CD14-positive monocyte (primary cell): ENCODE results near the gene APC2. TPM values are rescaled to one million over a fixed set of nuclear protein-coding genes. Genes with fewer than 3 reads are reported as not detected.

ENCODE experiments used
- DNase-seq, 3 donors: peaks; one replicate each; pipeline ENCODE4 v3.0.0-alpha.2; 2011 to 2022
- H2AFZ ChIP-seq: 2 replicates; pipeline ENCODE4 v1.6.0; 2012; ENCODE audit warnings: mild to moderate bottlenecking, low read depth, low read length, inconsistent platforms; ENCODE audit not compliant: insufficient read depth, poor library complexity, severe bottlenecking
- H3K27ac ChIP-seq, 2 donors: 1 replicate in 1 of 2; 2 replicates in 1 of 2; pipeline ENCODE4 v1.5.1; 2012 to 2013; ENCODE audit warnings: low read length in 2 of 2, control low read depth in 1 of 2, inconsistent platforms in 1 of 2, low read depth in 1 of 2, mild to moderate bottlenecking in 1 of 2
- H3K27me3 ChIP-seq, 2 donors: one replicate each; pipeline versions ENCODE4 v1.6.0 to v1.6.1; 2011 to 2013; ENCODE audit warnings: low read length in 2 of 2; ENCODE audit not compliant: control insufficient read depth in 2 of 2, insufficient read depth in 2 of 2
- H3K36me3 ChIP-seq, 2 donors: replicated peaks in 1 of 2; 1 replicate in 1 of 2; 2 replicates in 1 of 2; pipeline versions ENCODE4 v1.5.1 to v1.6.1; 2012 to 2013; ENCODE audit warnings: low read length in 2 of 2, control low read depth in 1 of 2, inconsistent platforms in 1 of 2, mild to moderate bottlenecking in 1 of 2; ENCODE audit not compliant: insufficient read depth in 2 of 2, control insufficient read depth in 1 of 2
- H3K4me1 ChIP-seq, 2 donors: 1 replicate in 1 of 2; 2 replicates in 1 of 2; pipeline versions ENCODE4 v1.5.1 to v1.6.1; 2012 to 2013; ENCODE audit warnings: low read length in 2 of 2, control low read depth in 1 of 2, inconsistent platforms in 1 of 2, mild to moderate bottlenecking in 1 of 2, moderate library complexity in 1 of 2; ENCODE audit not compliant: insufficient read depth in 2 of 2, control insufficient read depth in 1 of 2
- H3K4me2 ChIP-seq: replicated peaks from 2 replicates; pipeline ENCODE3; 2012; ENCODE audit warnings: low read length, moderate library complexity, mild to moderate bottlenecking; ENCODE audit not compliant: poor library complexity, severe bottlenecking; ENCODE audit errors: extremely low read depth
- H3K4me3 ChIP-seq, 3 experiments: fragments of 200-600 bp in 1 of 3; sonication (generic) in 1 of 3; replicated peaks in 1 of 3; 1 replicate in 2 of 3; 2 replicates in 1 of 3; pipeline ENCODE4 v1.5.1; 2011 to 2013; ENCODE audit warnings: low read length in 3 of 3, mild to moderate bottlenecking in 3 of 3, control low read depth in 2 of 3, low read depth in 2 of 3, inconsistent platforms in 1 of 3, moderate library complexity in 1 of 3
- H3K79me2 ChIP-seq: 2 replicates; pipeline ENCODE4 v1.6.0; 2012; ENCODE audit warnings: mild to moderate bottlenecking, control low read depth, inconsistent platforms, low read length, moderate library complexity; ENCODE audit not compliant: insufficient read depth
- H3K9ac ChIP-seq: 2 replicates; pipeline ENCODE4 v1.6.0; 2017; ENCODE audit warnings: low read length, mild to moderate bottlenecking; ENCODE audit not compliant: insufficient read depth, poor library complexity, severe bottlenecking
- H3K9me3 ChIP-seq, 2 donors: replicated peaks in 1 of 2; 1 replicate in 1 of 2; 2 replicates in 1 of 2; pipeline versions ENCODE4 v1.5.1 to v1.6.1; 2012 to 2013; ENCODE audit warnings: low read length in 2 of 2, control low read depth in 1 of 2; ENCODE audit not compliant: control insufficient read depth in 1 of 2, insufficient read depth in 1 of 2
- H4K20me1 ChIP-seq: 2 replicates; pipeline ENCODE4 v1.6.0; 2012; ENCODE audit warnings: mild to moderate bottlenecking, low read length, control low read depth, moderate library complexity; ENCODE audit not compliant: insufficient read depth
- H3K27ac Mint-ChIP-seq, 7 donors: one replicate each; pipeline ENCODE4 v1.8.0; 2020; ENCODE audit warnings: mild to moderate bottlenecking in 7 of 7, mixed read lengths in 7 of 7, moderate library complexity in 6 of 7, inconsistent platforms in 2 of 7
- H3K27me3 Mint-ChIP-seq, 3 donors: one replicate each; pipeline ENCODE4 v1.8.0; 2021 to 2022; ENCODE audit warnings: low read depth in 3 of 3, mild to moderate bottlenecking in 3 of 3, mixed read lengths in 3 of 3, moderate library complexity in 3 of 3, inconsistent platforms in 1 of 3
- H3K36me3 Mint-ChIP-seq, 2 donors: one replicate each; pipeline ENCODE4 v1.8.0; 2020; ENCODE audit warnings: mixed read lengths in 2 of 2, inconsistent platforms in 1 of 2, mild to moderate bottlenecking in 1 of 2
- H3K4me1 Mint-ChIP-seq: one replicate; pipeline ENCODE4 v1.8.0; 2020; ENCODE audit warnings: mild to moderate bottlenecking, mixed read lengths
- H3K4me3 Mint-ChIP-seq, 2 donors: one replicate each; pipeline ENCODE4 v1.8.0; 2020; ENCODE audit warnings: mild to moderate bottlenecking in 2 of 2, mixed read lengths in 2 of 2, moderate library complexity in 1 of 2
- H3K9me3 Mint-ChIP-seq, 7 donors: one replicate each; pipeline ENCODE4 v1.8.0; 2020 to 2022; ENCODE audit warnings: mixed read lengths in 7 of 7, mild to moderate bottlenecking in 6 of 7, moderate library complexity in 6 of 7, inconsistent platforms in 2 of 7
- CTCF ChIP-seq: fragments of 200-600 bp; IDR thresholded peaks from one replicate; pipeline ENCODE4 v1.8.0; 2022; ENCODE audit warnings: antibody characterized with exemption, mild to moderate bottlenecking
- WGBS: methylation state at CpG from one replicate; pipeline ENCODE4 v1.1.5; 2013; ENCODE audit warnings: missing lambda C conversion rate; ENCODE audit not compliant: insufficient coverage; 5-methylcytosine and 5-hydroxymethylcytosine counted together
- intact Hi-C, 2 donors: fragments of 100-400 bp; cut with micrococcal nuclease; formaldehyde crosslinking; loops; one replicate each; pipeline versions ENCODE4 v1.15.0 to v1.15.1; 2023
- polyA plus RNA-seq, 3 donors: library from polyadenylated mRNA; depleted of rRNA in 1 of 3; unstranded in 2 of 3; stranded (reverse) in 1 of 3; fragments of 300-500 nt in 2 of 3; fragments of >200 nt in 1 of 3; fragmentation: Illumina TruSeq in 2 of 3; gene quantifications; 1 replicate in 2 of 3; 2 replicates in 1 of 3; pipeline ENCODE4 v1.2.3, GENCODE V29; 2012 to 2021

Gene APC2
- polyA plus RNA-seq, 3 donors: 0.04 TPM; not detected in 2

- peak overlapping the region; percentile 87 for H3K4me2 ChIP-seq
- Mint-ChIP-seq H3K9me3 (peaks cover 0 to 27% (median 15%) of the 10 kb centered on the region in 7 donors), H3K4me1 (peaks cover 17% of the 10 kb centered on the region), H3K27ac (no peak overlapping the region), H3K36me3 (peaks cover 17 to 25% of the 10 kb centered on the region in 2 donors), H3K4me3 (no peak overlapping the region), H3K27me3 (peaks cover 48 to 72% (median 52%) of the 10 kb centered on the region in 3 donors)
- peaks cover 60% of the 10 kb centered on the region for H4K20me1 ChIP-seq
- H3K4me1 ChIP-seq: peaks cover 14 to 32% of the 10 kb centered on the region in 2 donors
- H3K9ac ChIP-seq: no peak overlapping the region
- 1% methylated on average over 94 of the region's 99 CpGs for WGBS
- no peak overlapping the region for H2AFZ ChIP-seq
- H3K4me3 ChIP-seq: no peak overlapping the region
- no peak overlapping the region for H3K27ac ChIP-seq
- H3K9me3 ChIP-seq: peaks cover 0 to 23% of the 10 kb centered on the region in 2 donors
- peaks cover 1% of the 10 kb centered on the region for H3K79me2 ChIP-seq
- no peak for TF ChIP-seq CTCF
- DNase-seq: no peak
- H3K27me3 ChIP-seq: peaks cover 40 to 61% of the 10 kb centered on the region in 2 donors
- peaks cover 11 to 17% of the 10 kb centered on the region in 2 donors for H3K36me3 ChIP-seq
- intact Hi-C loops: loop anchor here in 1 of 2 donors (10.0 kb wide), 1 partner anchor 69 kb away; the partner anchor contains the start of gene ADAMTSL5
These were observed 3.8 kb upstream of the APC2 start for GRCh38 chr19:1445932-1446712.

- H3K27me3 ChIP-seq: peaks cover 45 to 69% of the 10 kb centered on the region in 2 donors
- no peak for TF ChIP-seq CTCF
- intact Hi-C loops: loop anchor here in 1 of 2 donors (10.0 kb wide), 1 partner anchor 68 kb away; the partner anchor contains the start of gene ADAMTSL5
- no peak for DNase-seq
- H3K9me3 ChIP-seq: peaks cover 0 to 23% of the 10 kb centered on the region in 2 donors
- 2% methylated on average over 51 of the region's 63 CpGs for WGBS
- peaks cover 53% of the 10 kb centered on the region for H4K20me1 ChIP-seq
- peaks cover 17% of the 10 kb centered on the region for H3K4me1 Mint-ChIP-seq
- no peak overlapping the region for H3K9ac ChIP-seq
- peak overlapping the region in 1 of 2 donors; percentile 87 for H3K4me3 Mint-ChIP-seq
- no peak overlapping the region for H3K27ac ChIP-seq
- peaks cover 55 to 80% (median 59%) of the 10 kb centered on the region in 3 donors for H3K27me3 Mint-ChIP-seq
- peaks cover 3 to 10% of the 10 kb centered on the region in 2 donors for H3K36me3 ChIP-seq
- no peaks in the 10 kb centered on the region for H3K79me2 ChIP-seq
- H3K4me3 ChIP-seq: no peak overlapping the region
- H3K27ac Mint-ChIP-seq: no peak overlapping the region
- H2AFZ ChIP-seq: no peak overlapping the region
- peaks cover 14 to 32% of the 10 kb centered on the region in 2 donors for H3K4me1 ChIP-seq
- H3K36me3 Mint-ChIP-seq: peaks cover 9 to 17% of the 10 kb centered on the region in 2 donors
- peaks cover 0 to 28% (median 15%) of the 10 kb centered on the region in 7 donors for H3K9me3 Mint-ChIP-seq
- peak overlapping the region; percentile 87 for H3K4me2 ChIP-seq
These were observed 3.0 kb upstream of the APC2 start for GRCh38 chr19:1446713-1447481.
